H9 (cell line): ENCODE measurements around the gene ANP32B. TPM values are rescaled to one million over a fixed set of nuclear protein-coding genes. Genes with fewer than 3 reads are reported as not detected.

Experiments used
- DNase-seq: peaks from one replicate; pipeline ENCODE4 v3.0.0-alpha.2; 2017
- H2AFZ ChIP-seq: one replicate; pipeline ENCODE4 v1.6.1; 2013; ENCODE audit warnings: mild to moderate bottlenecking, low read length, control low read depth, moderate library complexity
- H2AK5ac ChIP-seq: 2 replicates; pipeline ENCODE4 v1.6.1; 2013; ENCODE audit warnings: low read length, control low read depth, mixed read lengths; ENCODE audit not compliant: insufficient read length
- H2BK120ac ChIP-seq: one replicate; pipeline ENCODE4 v1.6.1; 2013; ENCODE audit warnings: low read depth, mild to moderate bottlenecking, low read length, control low read depth, inconsistent platforms; ENCODE audit not compliant: poor library complexity, severe bottlenecking
- H2BK12ac ChIP-seq: 2 replicates; pipeline ENCODE4 v1.6.1; 2013; ENCODE audit warnings: low read length, control low read depth, mixed read lengths, low read depth; ENCODE audit not compliant: insufficient read length
- H2BK15ac ChIP-seq: 2 replicates; pipeline ENCODE4 v1.6.1; 2013; ENCODE audit warnings: low read depth, low read length, control low read depth
- H2BK20ac ChIP-seq: one replicate; pipeline ENCODE4 v1.6.1; 2013; ENCODE audit warnings: low read depth, mild to moderate bottlenecking, low read length, control low read depth, inconsistent platforms; ENCODE audit not compliant: poor library complexity, severe bottlenecking
- H2BK5ac ChIP-seq: 2 replicates; pipeline ENCODE4 v1.6.1; 2013; ENCODE audit warnings: low read length, control low read depth, mixed read lengths; ENCODE audit not compliant: insufficient read length
- H3K14ac ChIP-seq: 2 replicates; pipeline ENCODE4 v1.6.1; 2013; ENCODE audit warnings: low read length, control low read depth; ENCODE audit not compliant: insufficient read depth
- H3K18ac ChIP-seq: 2 replicates; pipeline ENCODE4 v1.6.1; 2013; ENCODE audit warnings: low read depth, mild to moderate bottlenecking, mixed read lengths, low read length, control low read depth; ENCODE audit not compliant: insufficient read length
- H3K23ac ChIP-seq: 2 replicates; pipeline ENCODE4 v1.6.1; 2013; ENCODE audit warnings: low read length, control low read depth, mixed read lengths, low read depth; ENCODE audit not compliant: insufficient read length
- H3K23me2 ChIP-seq: 2 replicates; pipeline ENCODE4 v1.6.1; 2013; ENCODE audit warnings: low read depth, mild to moderate bottlenecking, mixed read lengths, low read length, control low read depth; ENCODE audit not compliant: insufficient read length, poor library complexity, severe bottlenecking
- H3K27ac ChIP-seq: 2 replicates; pipeline ENCODE4 v1.5.1; 2013; ENCODE audit warnings: low read length, control low read depth, mixed read lengths, low read depth; ENCODE audit not compliant: insufficient read length
- H3K27me3 ChIP-seq: 2 replicates; pipeline ENCODE4 v1.6.1; 2013; ENCODE audit warnings: low read length, control low read depth, inconsistent platforms; ENCODE audit not compliant: insufficient read depth
- H3K4ac ChIP-seq: 2 replicates; pipeline ENCODE4 v1.6.1; 2013; ENCODE audit warnings: low read depth, mild to moderate bottlenecking, control low read depth, inconsistent platforms, low read length, moderate library complexity
- H3K4me1 ChIP-seq: 2 replicates; pipeline ENCODE4 v1.6.1; 2013; ENCODE audit warnings: low read length, control low read depth, inconsistent platforms; ENCODE audit not compliant: insufficient read depth
- H3K4me2 ChIP-seq: 2 replicates; pipeline ENCODE4 v1.6.1; 2013; ENCODE audit warnings: low read length, control low read depth, mixed read lengths; ENCODE audit not compliant: insufficient read length, insufficient read depth
- H3K56ac ChIP-seq: 2 replicates; pipeline ENCODE4 v1.6.1; 2013; ENCODE audit warnings: low read depth, mild to moderate bottlenecking, mixed read lengths, low read length, control low read depth; ENCODE audit not compliant: insufficient read length
- H3K79me1 ChIP-seq: 2 replicates; pipeline ENCODE4 v1.6.1; 2013; ENCODE audit warnings: low read depth, mild to moderate bottlenecking, moderate library complexity, low read length, control low read depth, inconsistent platforms; ENCODE audit not compliant: insufficient read depth, poor library complexity, severe bottlenecking
- H3K79me2 ChIP-seq: 2 replicates; pipeline ENCODE4 v1.6.1; 2013; ENCODE audit warnings: low read length, control low read depth, inconsistent platforms; ENCODE audit not compliant: insufficient read depth
- H3K9ac ChIP-seq: 2 replicates; pipeline ENCODE4 v1.6.1; 2013; ENCODE audit warnings: low read length, control low read depth, mixed read lengths; ENCODE audit not compliant: insufficient read length; ENCODE audit errors: extremely low read depth
- H3K9me3 ChIP-seq: one replicate; pipeline ENCODE4 v1.6.1; 2013; ENCODE audit warnings: low read depth, low read length, inconsistent platforms; ENCODE audit not compliant: control insufficient read depth
- H3T11ph ChIP-seq: one replicate; pipeline ENCODE4 v1.6.1; 2013; ENCODE audit warnings: mild to moderate bottlenecking, low read length, control low read depth, inconsistent platforms
- H4K20me1 ChIP-seq: one replicate; pipeline ENCODE4 v1.6.1; 2013; ENCODE audit not compliant: control insufficient read depth, insufficient read length, insufficient read depth
- H4K5ac ChIP-seq: 2 replicates; pipeline ENCODE4 v1.6.1; 2013; ENCODE audit warnings: low read depth, mild to moderate bottlenecking, mixed read lengths, low read length, control low read depth; ENCODE audit not compliant: insufficient read length
- H4K8ac ChIP-seq: replicated peaks from 2 replicates; pipeline ENCODE4 v1.6.1; 2013; ENCODE audit warnings: low read length, control low read depth, mixed read lengths, low read depth; ENCODE audit not compliant: insufficient read length
- H4K91ac ChIP-seq: 2 replicates; pipeline ENCODE4 v1.6.1; 2013; ENCODE audit warnings: low read depth, mild to moderate bottlenecking, moderate library complexity, mixed read lengths, low read length, control low read depth; ENCODE audit not compliant: insufficient read length
- H3K27ac Mint-ChIP-seq, 3 experiments: 2 replicates in 2 of 3; 3 replicates in 1 of 3; pipeline ENCODE4 v1.8.0; 2020 to 2021; ENCODE audit warnings: mixed read lengths in 3 of 3, mild to moderate bottlenecking in 1 of 3, moderate library complexity in 1 of 3
- H3K27me3 Mint-ChIP-seq: 2 replicates; pipeline ENCODE4 v1.8.0; 2021; ENCODE audit warnings: low read depth, mild to moderate bottlenecking, moderate library complexity, mixed read lengths
- H3K36me3 Mint-ChIP-seq, 3 experiments: 2 replicates in 2 of 3; 3 replicates in 1 of 3; pipeline ENCODE4 v1.8.0; 2020 to 2021; ENCODE audit warnings: low read depth in 3 of 3, mixed read lengths in 3 of 3; ENCODE audit not compliant: insufficient read depth in 1 of 3
- H3K4me1 Mint-ChIP-seq, 2 experiments: 2 replicates each; pipeline ENCODE4 v1.8.0; 2020; ENCODE audit warnings: mixed read lengths in 2 of 2
- H3K4me3 Mint-ChIP-seq, 2 experiments: 2 replicates in 1 of 2; 3 replicates in 1 of 2; pipeline ENCODE4 v1.8.0; 2020 to 2021; ENCODE audit warnings: mild to moderate bottlenecking in 2 of 2, mixed read lengths in 2 of 2, moderate library complexity in 1 of 2
- H3K9me3 Mint-ChIP-seq, 2 experiments: 2 replicates in 1 of 2; 3 replicates in 1 of 2; pipeline ENCODE4 v1.8.0; 2020; ENCODE audit warnings: mild to moderate bottlenecking in 2 of 2, mixed read lengths in 2 of 2, moderate library complexity in 1 of 2
- CTCF ChIP-seq: fragments of 200-600 bp; sonication (generic); conservative IDR thresholded peaks from 3 replicates; pipeline ENCODE4 v1.8.0; 2021; ENCODE audit warnings: antibody characterized with exemption, mild to moderate bottlenecking
- WGBS: extraction: QIAGEN DNeasy Blood & Tissue Kit; methylation state at CpG from one replicate; pipeline ENCODE4 v1.1.7; 2013; ENCODE audit warnings: missing lambda C conversion rate, low lambda C conversion rate, mixed read lengths; ENCODE audit not compliant: insufficient read length; ENCODE audit errors: extremely low coverage; 5-methylcytosine and 5-hydroxymethylcytosine counted together
- total RNA-seq: library from RNA; stranded (reverse); gene quantifications from 2 replicates; pipeline ENCODE4 v1.2.1, GENCODE V29; 2021

The ANP32B gene
- total RNA-seq, 1 experiment from 2014 or later = 91.6 TPM

DNA sequence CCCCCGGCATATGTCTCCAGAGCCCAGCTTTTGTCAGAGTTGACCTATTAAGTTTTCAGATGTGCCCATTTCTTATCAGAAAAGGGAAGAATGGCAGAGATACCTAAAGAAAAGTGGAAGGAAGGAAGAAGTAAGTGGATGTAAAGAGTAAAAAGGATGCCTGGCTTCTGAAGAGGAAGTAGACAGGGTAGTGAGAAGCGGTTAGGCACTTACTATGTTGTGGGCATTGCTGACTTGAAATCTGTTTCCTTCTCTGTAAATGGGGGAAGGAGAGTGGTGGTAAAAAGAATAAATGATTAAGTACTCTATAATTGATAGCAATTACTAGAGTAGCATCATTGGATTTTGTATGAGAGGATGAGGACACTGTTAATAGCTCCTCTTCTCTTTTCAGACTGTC, 9.9 kb downstream of the ANP32B start:
- Histone ChIP-seq H3K23ac (no peak overlapping the region), H4K91ac (no peak overlapping the region), H3K18ac (no peak overlapping the region), H3K27ac (no peak overlapping the region), H3K9me3 (no peaks in the 10 kb centered on the region), H2BK5ac (no peak overlapping the region), H3K4me1 (no peaks in the 10 kb centered on the region; the same call in 1 of the 2 replicates), H3K27me3 (no peaks in the 10 kb centered on the region), H4K20me1 (no peaks in the 10 kb centered on the region), H2AFZ (no peak overlapping the region), H3K79me1 (peaks cover 11% of the 10 kb centered on the region), H3K4ac (no peak overlapping the region), H3K56ac (no peak overlapping the region), H4K8ac (no peak overlapping the region), H2AK5ac (no peak overlapping the region), H2BK12ac (no peak overlapping the region), H4K5ac (no peak overlapping the region), H2BK20ac (no peak overlapping the region), H3K14ac (no peak overlapping the region), H3K4me2 (no peak overlapping the region), H3K79me2 (peaks cover 2% of the 10 kb centered on the region; the same call in 1 of the 2 replicates), H2BK120ac (no peak overlapping the region), H2BK15ac (no peak overlapping the region), H3K9ac (no peak overlapping the region), H3K23me2 (no peaks in the 10 kb centered on the region), H3T11ph (no peak overlapping the region)
- WGBS = no CpG with 5 or more reads among the region's 2 CpGs
- H3K4me3 Mint-ChIP-seq = no peak overlapping the region
- H3K4me1 Mint-ChIP-seq = peaks cover 0 to 16% of the 10 kb centered on the region in 2 experiments; a peak in 2 of 4 replicates
- H3K27ac Mint-ChIP-seq = no peak overlapping the region
- H3K27me3 Mint-ChIP-seq = peaks cover 18% of the 10 kb centered on the region
- no peak for TF ChIP-seq CTCF
- H3K36me3 Mint-ChIP-seq = peaks cover 3 to 19% (median 6%) of the 10 kb centered on the region in 3 experiments; a peak in 4 of 7 replicates
- no peaks in the 10 kb centered on the region for H3K9me3 Mint-ChIP-seq
- no peak for DNase-seq
